Lung (tissue), 12 donors: Measurements from ENCODE around the gene FBN1. TPM values are rescaled to one million over a fixed set of nuclear protein-coding genes. Genes with fewer than 3 reads are reported as not detected.

Experiments
- ATAC-seq: fragments of 200-7000 bp; cut with Tn5 transposase; one replicate; pipeline ENCODE4 v1.9.1; 2020; ENCODE audit warnings: moderate number of reproducible peaks; ENCODE audit not compliant: insufficient read depth, low FRiP score
- DNase-seq, 3 donors: peaks; one replicate each; pipeline ENCODE4 v3.0.0-alpha.2; 2013 to 2017
- H3K27ac ChIP-seq, 2 donors: one replicate each; pipeline ENCODE4 v1.5.1; 2013; ENCODE audit warnings: mild to moderate bottlenecking in 2 of 2, moderate library complexity in 2 of 2, control low read depth in 1 of 2, inconsistent platforms in 1 of 2, low read depth in 1 of 2, low read length in 1 of 2
- H3K27me3 ChIP-seq, 3 donors: one replicate each; pipeline ENCODE4 v1.5.1; 2013; ENCODE audit warnings: low read length in 2 of 3; ENCODE audit not compliant: control insufficient read depth in 3 of 3, insufficient read depth in 3 of 3
- H3K36me3 ChIP-seq, 4 donors: one replicate each; pipeline ENCODE4 v1.5.1; 2013; ENCODE audit warnings: low read length in 4 of 4, mild to moderate bottlenecking in 1 of 4, moderate library complexity in 1 of 4; ENCODE audit not compliant: control insufficient read depth in 4 of 4, insufficient read depth in 4 of 4
- H3K4me1 ChIP-seq, 5 donors: one replicate each; pipeline ENCODE4 v1.5.1; 2013; ENCODE audit warnings: low read length in 5 of 5, mild to moderate bottlenecking in 2 of 5, moderate library complexity in 1 of 5; ENCODE audit not compliant: control insufficient read depth in 5 of 5, insufficient read depth in 5 of 5
- H3K4me3 ChIP-seq: one replicate; pipeline ENCODE4 v1.5.1; 2013; ENCODE audit warnings: mild to moderate bottlenecking, control low read depth, moderate library complexity
- H3K9ac ChIP-seq, 2 donors: one replicate each; pipeline ENCODE4 v1.5.1; 2013; ENCODE audit warnings: low read length in 2 of 2, control low read depth in 1 of 2; ENCODE audit not compliant: insufficient read depth in 1 of 2
- H3K9me3 ChIP-seq, 4 donors: one replicate each; pipeline ENCODE4 v1.5.1; 2013; ENCODE audit warnings: low read length in 3 of 4, mild to moderate bottlenecking in 1 of 4, moderate library complexity in 1 of 4; ENCODE audit not compliant: control insufficient read depth in 4 of 4, insufficient read depth in 3 of 4
- CTCF ChIP-seq: IDR thresholded peaks from 2 replicates; pipeline ENCODE4 v1.5.1; 2012; ENCODE audit warnings: mild to moderate bottlenecking; ENCODE audit errors: control extremely low read depth, extremely low read depth
- WGBS, 2 donors: extraction: QIAGEN DNeasy Blood & Tissue Kit; methylation state at CpG; one replicate each; pipeline ENCODE4 v1.1.7; 2013; 5-methylcytosine and 5-hydroxymethylcytosine counted together
- polyA plus RNA-seq, 2 donors: library from polyadenylated mRNA; stranded (reverse); fragments of 200-250 nt; gene quantifications; one replicate each; pipeline ENCODE4 v1.2.1, GENCODE V29; 2013
- total RNA-seq, 2 donors: library from RNA; depleted of rRNA in 1 of 2; stranded (reverse); fragments of >200 nt in 1 of 2; gene quantifications; one replicate each; pipeline ENCODE4 v1.2.1, GENCODE V29; 2014 to 2021
- donor health status: control.
- donor health status: control.
- donor health status: Bipolar disorder and iron deficiency.
- donor health status: healthy.
- donor health status: DM: yes; HTN: yes; CAD: no.

The FBN1 gene
- total and polyA plus RNA-seq, 4 donors: 6.0 to 170 (median 60.8) TPM

- no peak overlapping the region for H3K4me3 ChIP-seq
- no peaks in the 10 kb centered on the region for H3K9me3 ChIP-seq
- H3K4me1 ChIP-seq: peaks cover 2 to 27% (median 10%) of the 10 kb centered on the region in 5 donors
- TF ChIP-seq CTCF: no peak
- 70 to 85% methylated on average over 2 of the region's 2 CpGs for WGBS, 2 donors
- ATAC-seq (no peak), DNase-seq (no peak)
- no peak overlapping the region for H3K9ac ChIP-seq
- H3K36me3 ChIP-seq: no peaks in the 10 kb centered on the region
- no peaks in the 10 kb centered on the region for H3K27me3 ChIP-seq
- no peak overlapping the region for H3K27ac ChIP-seq
These were observed 100.7 kb downstream of the FBN1 start for GRCh38 chr15:48544778-48545177.

- no peak overlapping the region for H3K9ac ChIP-seq
- no peak for ATAC-seq
These were observed 103.9 kb downstream of the FBN1 start for GRCh38 chr15:48541341-48542278.

DNA sequence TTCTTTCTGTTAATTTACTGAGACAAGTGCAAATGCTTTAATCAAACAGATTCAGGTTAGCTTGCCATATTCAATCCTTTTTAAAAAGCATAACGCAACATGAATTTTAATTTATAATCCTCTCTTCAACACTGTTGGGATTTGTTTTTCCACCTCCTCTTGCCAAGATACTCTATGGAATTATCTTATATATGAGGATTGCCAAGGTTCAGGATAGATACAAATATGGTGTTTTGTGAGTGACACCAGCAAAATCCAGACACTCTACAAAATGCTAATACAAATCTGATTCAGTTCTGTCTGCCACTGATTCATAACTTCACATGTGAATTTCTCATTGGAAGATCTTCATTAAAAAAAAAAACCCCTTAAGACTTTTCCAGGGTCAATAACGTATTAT lies 104.8 kb downstream of the FBN1 start:
- no peak for TF ChIP-seq CTCF
- no peaks in the 10 kb centered on the region for H3K27me3 ChIP-seq
- WGBS, 2 donors: 94 to 95% methylated on average over 2 of the region's 2 CpGs
- H3K4me3 ChIP-seq: no peak overlapping the region
- peaks cover 0 to 42% (median 8%) of the 10 kb centered on the region in 5 donors for H3K4me1 ChIP-seq
- no peaks in the 10 kb centered on the region for H3K36me3 ChIP-seq
- H3K27ac ChIP-seq: no peak overlapping the region
- DNase-seq: no peak
- H3K9me3 ChIP-seq: no peaks in the 10 kb centered on the region
- H3K9ac ChIP-seq: no peak overlapping the region
- ATAC-seq: no peak

More at GRCh38 chr15:48541341-48542278, 103.9 kb downstream of the FBN1 start:
- 67 to 80% methylated on average over 10 of the region's 10 CpGs for WGBS, 2 donors
- H3K9me3 ChIP-seq: no peaks in the 10 kb centered on the region
- no peak for TF ChIP-seq CTCF
- no peaks in the 10 kb centered on the region for H3K36me3 ChIP-seq
- H3K27me3 ChIP-seq: no peaks in the 10 kb centered on the region
- H3K27ac ChIP-seq: peak overlapping the region in 1 of 2 donors; percentile 45
- no peak overlapping the region for H3K4me3 ChIP-seq
- DNase-seq: peak in 2 of 3 donors; percentile 50 to 61
- peaks cover 0 to 33% (median 5%) of the 10 kb centered on the region in 5 donors for H3K4me1 ChIP-seq
